Nephron progenitor cell (in vitro differentiated cells): ENCODE results near the gene CCNB1IP1.
A peak's percentile ranks its signal among the peaks of the same experiment; 100 is the strongest.

Experiments used
- DNase-seq: peaks from one replicate; pipeline ENCODE4 v3.0.0; 2021
- H3K27ac Mint-ChIP-seq: 2 replicates; pipeline ENCODE4 v1.8.0; 2021; ENCODE audit warnings: mild to moderate bottlenecking, moderate library complexity, mixed read lengths
- H3K27me3 Mint-ChIP-seq: 2 replicates; pipeline ENCODE4 v1.8.0; 2021; ENCODE audit warnings: mild to moderate bottlenecking, low read depth, mixed read lengths; ENCODE audit not compliant: poor library complexity
- H3K36me3 Mint-ChIP-seq: 2 replicates; pipeline ENCODE4 v1.8.0; 2021; ENCODE audit warnings: low read depth, mixed read lengths
- H3K4me1 Mint-ChIP-seq: 2 replicates; pipeline ENCODE4 v1.8.0; 2021; ENCODE audit warnings: mixed read lengths
- H3K4me3 Mint-ChIP-seq: 2 replicates; pipeline ENCODE4 v1.8.0; 2021; ENCODE audit warnings: mild to moderate bottlenecking, moderate library complexity, mixed read lengths
- H3K9me3 Mint-ChIP-seq: 2 replicates; pipeline ENCODE4 v1.8.0; 2021; ENCODE audit warnings: mild to moderate bottlenecking, moderate library complexity, mixed read lengths
- CTCF ChIP-seq: fragments of 200-600 bp; sonication (generic); IDR thresholded peaks from 2 replicates; pipeline ENCODE4 v1.5.0; 2021; ENCODE audit warnings: antibody characterized with exemption

Gene CCNB1IP1

GRCh38 chr14:20332788-20333493 lies at the start of gene CCNB1IP1:
Gene CCNB1IP1, minus strand, starts transcription at chr14:20333279. Its CDS starts 16,756 bp downstream, at chr14:20316523.
- peaks cover 6% of the 10 kb centered on the region for H3K27me3 Mint-ChIP-seq
- H3K4me3 Mint-ChIP-seq: peak within 1 kb of the TSS; percentile 97
- peaks cover 16% of the 10 kb centered on the region for H3K36me3 Mint-ChIP-seq
- no peaks in the 10 kb centered on the region for H3K9me3 Mint-ChIP-seq
- H3K4me1 Mint-ChIP-seq: peaks cover 30% of the 10 kb centered on the region
- TF ChIP-seq CTCF: no peak
- DNase-seq: peak; percentile 38
- peak within 1 kb of the TSS; percentile 98 for H3K27ac Mint-ChIP-seq

- Mint-ChIP-seq H3K4me1 (peaks cover 7% of the 10 kb centered on the region), H3K36me3 (peaks cover 28% of the 10 kb centered on the region), H3K9me3 (no peaks in the 10 kb centered on the region), H3K27ac (peak overlapping the region; percentile 93), H3K4me3 (no peak overlapping the region), H3K27me3 (no peaks in the 10 kb centered on the region)
- no peak for DNase-seq
- no peak for TF ChIP-seq CTCF
These were observed 49.4 kb upstream of the CCNB1IP1 start for GRCh38 chr14:20382526-20382925.

GRCh38 chr14:20381341-20381740 lies 48.3 kb upstream of the CCNB1IP1 start:
- H3K36me3 Mint-ChIP-seq: peaks cover 31% of the 10 kb centered on the region
- H3K27ac Mint-ChIP-seq: no peak overlapping the region
- H3K27me3 Mint-ChIP-seq: no peaks in the 10 kb centered on the region

GRCh38 chr14:20380681-20381080 lies 47.6 kb upstream of the CCNB1IP1 start:
- Mint-ChIP-seq H3K27ac (no peak overlapping the region), H3K9me3 (no peaks in the 10 kb centered on the region), H3K36me3 (peaks cover 33% of the 10 kb centered on the region), H3K27me3 (peaks cover 2% of the 10 kb centered on the region), H3K4me1 (peaks cover 16% of the 10 kb centered on the region), H3K4me3 (no peak overlapping the region)
- DNase-seq: no peak
- TF ChIP-seq CTCF: no peak

More at GRCh38 chr14:20381341-20381740, 48.3 kb upstream of the CCNB1IP1 start:
- Mint-ChIP-seq H3K4me3 (no peak overlapping the region), H3K4me1 (peaks cover 11% of the 10 kb centered on the region), H3K9me3 (no peaks in the 10 kb centered on the region)
- no peak for TF ChIP-seq CTCF
- no peak for DNase-seq

GRCh38 chr14:20379743-20380142 lies 46.7 kb upstream of the CCNB1IP1 start:
- peaks cover 36% of the 10 kb centered on the region for H3K36me3 Mint-ChIP-seq
- DNase-seq: no peak
- peak overlapping the region; percentile 42 for H3K27ac Mint-ChIP-seq
- H3K4me3 Mint-ChIP-seq: no peak overlapping the region
- peaks cover 3% of the 10 kb centered on the region for H3K27me3 Mint-ChIP-seq
- no peak for TF ChIP-seq CTCF
- no peaks in the 10 kb centered on the region for H3K9me3 Mint-ChIP-seq
- peaks cover 18% of the 10 kb centered on the region for H3K4me1 Mint-ChIP-seq

GRCh38 chr14:20377171-20377570 lies 44.1 kb upstream of the CCNB1IP1 start:
- no peak for DNase-seq
- Mint-ChIP-seq H3K36me3 (peaks cover 32% of the 10 kb centered on the region), H3K27me3 (peaks cover 3% of the 10 kb centered on the region), H3K4me3 (no peak overlapping the region), H3K4me1 (peaks cover 14% of the 10 kb centered on the region), H3K27ac (no peak overlapping the region), H3K9me3 (no peaks in the 10 kb centered on the region)
- no peak for TF ChIP-seq CTCF
